Tibial nerve (tissue), 4 donors: ENCODE data around the gene GRIK5. TPM values are rescaled to one million over a fixed set of nuclear protein-coding genes. Genes with fewer than 3 reads are reported as not detected.

Source experiments
- DNase-seq, 2 donors: peaks; one replicate each; pipeline ENCODE4 v3.0.0-alpha.2; 2019; ENCODE audit warnings: low spot score in 2 of 2
- H3K27ac ChIP-seq, 4 donors: fragments of 200-600 bp; sonication (generic) in 3 of 4; one replicate each; pipeline ENCODE4 v1.5.1; 2017 to 2019; ENCODE audit warnings: mild to moderate bottlenecking in 1 of 4
- H3K27me3 ChIP-seq, 2 donors: fragments of 200-600 bp; sonication (generic) in 1 of 2; one replicate each; pipeline versions ENCODE4 v1.5.1 to v1.6.0; 2017 to 2019
- H3K36me3 ChIP-seq, 3 donors: fragments of 200-600 bp; sonication (generic); one replicate each; pipeline ENCODE4 v1.5.1; 2018 to 2019
- H3K4me1 ChIP-seq, 4 donors: fragments of 200-600 bp; sonication (generic) in 3 of 4; one replicate each; pipeline ENCODE4 v1.5.1; 2017 to 2019
- H3K4me3 ChIP-seq, 4 donors: fragments of 200-600 bp; sonication (generic) in 3 of 4; one replicate each; pipeline ENCODE4 v1.5.1; 2017 to 2019; ENCODE audit warnings: mild to moderate bottlenecking in 1 of 4, moderate library complexity in 1 of 4
- H3K9me3 ChIP-seq, 4 donors: fragments of 200-600 bp; sonication (generic) in 3 of 4; one replicate each; pipeline ENCODE4 v1.5.1; 2017 to 2019
- CTCF ChIP-seq, 5 experiments: fragments of 200-600 bp in 3 of 5; fragments of 450-650 bp in 2 of 5; sonication (generic) in 3 of 5; IDR thresholded peaks; one replicate each; pipeline ENCODE4 v1.5.1; 2016 to 2019; ENCODE audit warnings: antibody characterized with exemption in 5 of 5, mild to moderate bottlenecking in 3 of 5, moderate library complexity in 2 of 5
- EP300 ChIP-seq, 2 donors: sonication (generic); formaldehyde crosslinking; IDR thresholded peaks; one replicate each; pipeline ENCODE4 v1.6.1; 2017; ENCODE audit warnings: antibody characterized with exemption in 2 of 2, mild to moderate bottlenecking in 1 of 2
- POLR2A ChIP-seq, 2 donors: fragments of 450-650 bp; IDR thresholded peaks; one replicate each; pipeline ENCODE4 v1.6.1; 2017; ENCODE audit warnings: antibody characterized with exemption in 2 of 2, mild to moderate bottlenecking in 2 of 2, moderate library complexity in 2 of 2
- WGBS, 2 donors: methylation state at CpG; one replicate each; pipeline ENCODE4 v1.1.5; 2018; 5-methylcytosine and 5-hydroxymethylcytosine counted together
- total RNA-seq, 4 donors: library from RNA; depleted of rRNA; stranded (reverse); fragments of >200 nt; gene quantifications; one replicate each; pipeline ENCODE4 v1.1.0, GENCODE V29; 2016

The GRIK5 gene
- total RNA-seq, 4 donors from 2014 or later = 2.4 to 12.0 (median 3.2) TPM

DNA sequence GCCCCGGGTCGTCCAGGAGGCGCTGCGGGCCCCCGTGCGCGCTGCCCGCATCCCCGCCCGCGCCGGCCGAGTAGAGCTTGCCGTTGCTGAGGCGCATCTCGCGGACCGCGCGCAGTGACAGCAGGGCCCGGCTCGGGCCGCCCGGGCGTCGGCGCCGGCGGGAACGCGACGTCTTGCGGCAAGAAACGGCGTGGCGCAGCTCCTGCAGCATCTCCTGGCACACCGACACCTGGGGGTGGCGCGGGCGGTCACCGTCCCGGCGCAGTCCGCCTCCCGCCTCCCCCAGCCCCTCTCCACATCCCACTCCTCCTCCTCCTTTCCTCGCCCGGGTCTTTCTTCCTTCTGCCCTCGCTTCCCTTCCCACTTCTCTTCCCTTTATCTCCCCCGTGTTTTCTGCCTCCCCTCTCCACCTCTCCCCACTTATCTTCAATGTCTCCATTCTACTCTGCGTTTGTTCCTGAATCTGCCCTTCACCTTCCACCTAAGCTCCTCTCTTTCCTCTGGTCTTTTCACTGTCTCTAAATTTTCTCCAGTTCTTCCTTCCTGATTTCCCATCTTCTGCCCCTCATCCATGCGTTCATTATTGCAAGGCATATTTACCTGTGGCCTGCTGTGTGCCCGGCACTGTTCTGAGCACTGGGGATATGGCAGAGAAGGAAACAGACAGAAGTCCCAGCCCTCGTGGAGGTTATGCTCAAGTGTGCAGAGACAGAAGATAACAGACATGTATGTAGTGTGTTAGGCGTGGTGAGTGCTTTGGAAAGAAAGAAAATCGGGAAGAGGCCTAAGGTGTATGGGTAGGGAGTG, 70.7 kb downstream of the GRIK5 start:
- 13 to 26% methylated on average over 19 to 42 of the region's 55 CpGs for WGBS, 2 donors
- no peak for DNase-seq
- H3K36me3 ChIP-seq = peaks cover 0 to 27% (median 2%) of the 10 kb centered on the region in 3 donors
- no peak overlapping the region for H3K4me3 ChIP-seq
- H3K27ac ChIP-seq = no peak overlapping the region
- TF ChIP-seq EP300 (IDR thresholded peaks at IDR 0.05) (no peak), POLR2A (IDR thresholded peaks at IDR 0.05) (no peak), CTCF (IDR thresholded peaks at IDR 0.05) (no peak)
- H3K27me3 ChIP-seq = peaks cover 3 to 76% of the 10 kb centered on the region in 2 donors
- peaks cover 0 to 21% (median 2%) of the 10 kb centered on the region in 4 donors for H3K4me1 ChIP-seq
- no peaks in the 10 kb centered on the region for H3K9me3 ChIP-seq

- Histone ChIP-seq H3K27me3 (peaks cover 3 to 85% of the 10 kb centered on the region in 2 donors), H3K36me3 (peaks cover 0 to 23% (median 2%) of the 10 kb centered on the region in 3 donors), H3K9me3 (no peaks in the 10 kb centered on the region), H3K4me3 (no peak overlapping the region), H3K4me1 (peaks cover 0 to 29% (median 8%) of the 10 kb centered on the region in 4 donors), H3K27ac (no peak overlapping the region)
- 5 to 16% methylated on average over 7 to 28 of the region's 64 CpGs for WGBS, 2 donors
- peak in 4 of 5 experiments; percentile 18 to 34 (median 28) for TF ChIP-seq CTCF (IDR thresholded peaks at IDR 0.05)
- TF ChIP-seq EP300 (IDR thresholded peaks at IDR 0.05) = no peak
- DNase-seq = no peak
Observed at GRCh38 chr19:41998246-41999020, 71.6 kb downstream of the GRIK5 start.

DNA sequence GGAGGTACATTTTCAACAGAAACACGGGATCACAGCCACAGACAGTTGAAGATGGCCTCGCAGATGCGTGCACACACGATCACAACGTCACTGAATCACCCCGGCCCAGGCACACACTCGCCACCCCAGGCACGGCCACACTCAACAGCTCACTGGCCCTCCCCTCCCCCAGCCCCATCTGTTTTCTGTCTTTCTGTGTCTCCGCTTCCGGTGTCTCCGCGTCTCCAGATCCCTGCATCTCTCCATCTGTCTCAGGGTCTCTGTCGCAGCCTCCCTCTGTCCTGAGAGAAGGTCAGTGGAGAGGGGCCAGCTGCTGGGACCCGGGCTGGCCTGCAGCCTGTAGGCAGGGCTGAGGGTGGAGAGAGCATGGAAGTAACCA, 72.2 kb downstream of the GRIK5 start:
- WGBS, 2 donors = 4 to 6% methylated on average over 11 to 14 of the region's 14 CpGs
- Histone ChIP-seq H3K27ac (no peak overlapping the region), H3K4me3 (no peak overlapping the region), H3K27me3 (peaks cover 3 to 91% of the 10 kb centered on the region in 2 donors), H3K4me1 (peaks cover 0 to 30% (median 8%) of the 10 kb centered on the region in 4 donors), H3K36me3 (peaks cover 0 to 17% (median 2%) of the 10 kb centered on the region in 3 donors), H3K9me3 (no peaks in the 10 kb centered on the region)
- TF ChIP-seq CTCF (IDR thresholded peaks at IDR 0.05) (no peak), EP300 (IDR thresholded peaks at IDR 0.05) (no peak), POLR2A (IDR thresholded peaks at IDR 0.05) (no peak)
- no peak for DNase-seq

GRCh38 chr19:41997121-41997850, 72.7 kb downstream of the GRIK5 start:
- 2 to 3% methylated on average over 35 of the region's 35 CpGs for WGBS, 2 donors
- DNase-seq = no peak
- no peaks in the 10 kb centered on the region for H3K9me3 ChIP-seq

More at GRCh38 chr19:41997121-41997850, 72.7 kb downstream of the GRIK5 start:
- Histone ChIP-seq H3K4me1 (peaks cover 0 to 30% (median 8%) of the 10 kb centered on the region in 4 donors), H3K4me3 (no peak overlapping the region), H3K27me3 (peaks cover 3 to 95% of the 10 kb centered on the region in 2 donors), H3K27ac (no peak overlapping the region), H3K36me3 (peaks cover 0 to 12% (median 2%) of the 10 kb centered on the region in 3 donors)
- TF ChIP-seq CTCF (IDR thresholded peaks at IDR 0.05) = no peak
- TF ChIP-seq POLR2A (IDR thresholded peaks at IDR 0.05) = no peak
- no peak for TF ChIP-seq EP300 (IDR thresholded peaks at IDR 0.05)
